CD14-positive monocyte (primary cell): ENCODE results near the gene GPR142. TPM values are rescaled to one million over a fixed set of nuclear protein-coding genes. Genes with fewer than 3 reads are reported as not detected.

Experiments used
- DNase-seq, 3 donors: peaks; one replicate each; pipeline ENCODE4 v3.0.0-alpha.2; 2011 to 2022
- H2AFZ ChIP-seq: 2 replicates; pipeline ENCODE4 v1.6.0; 2012; ENCODE audit warnings: mild to moderate bottlenecking, low read depth, low read length, inconsistent platforms; ENCODE audit not compliant: insufficient read depth, poor library complexity, severe bottlenecking
- H3K27ac ChIP-seq, 2 donors: 1 replicate in 1 of 2; 2 replicates in 1 of 2; pipeline ENCODE4 v1.5.1; 2012 to 2013; ENCODE audit warnings: low read length in 2 of 2, control low read depth in 1 of 2, inconsistent platforms in 1 of 2, low read depth in 1 of 2, mild to moderate bottlenecking in 1 of 2
- H3K27me3 ChIP-seq, 2 donors: one replicate each; pipeline versions ENCODE4 v1.6.0 to v1.6.1; 2011 to 2013; ENCODE audit warnings: low read length in 2 of 2; ENCODE audit not compliant: control insufficient read depth in 2 of 2, insufficient read depth in 2 of 2
- H3K36me3 ChIP-seq, 2 donors: replicated peaks in 1 of 2; 1 replicate in 1 of 2; 2 replicates in 1 of 2; pipeline versions ENCODE4 v1.5.1 to v1.6.1; 2012 to 2013; ENCODE audit warnings: low read length in 2 of 2, control low read depth in 1 of 2, inconsistent platforms in 1 of 2, mild to moderate bottlenecking in 1 of 2; ENCODE audit not compliant: insufficient read depth in 2 of 2, control insufficient read depth in 1 of 2
- H3K4me1 ChIP-seq, 2 donors: 1 replicate in 1 of 2; 2 replicates in 1 of 2; pipeline versions ENCODE4 v1.5.1 to v1.6.1; 2012 to 2013; ENCODE audit warnings: low read length in 2 of 2, control low read depth in 1 of 2, inconsistent platforms in 1 of 2, mild to moderate bottlenecking in 1 of 2, moderate library complexity in 1 of 2; ENCODE audit not compliant: insufficient read depth in 2 of 2, control insufficient read depth in 1 of 2
- H3K4me2 ChIP-seq: replicated peaks from 2 replicates; pipeline ENCODE3; 2012; ENCODE audit warnings: low read length, moderate library complexity, mild to moderate bottlenecking; ENCODE audit not compliant: poor library complexity, severe bottlenecking; ENCODE audit errors: extremely low read depth
- H3K4me3 ChIP-seq, 3 experiments: fragments of 200-600 bp in 1 of 3; sonication (generic) in 1 of 3; replicated peaks in 1 of 3; 1 replicate in 2 of 3; 2 replicates in 1 of 3; pipeline ENCODE4 v1.5.1; 2011 to 2013; ENCODE audit warnings: low read length in 3 of 3, mild to moderate bottlenecking in 3 of 3, control low read depth in 2 of 3, low read depth in 2 of 3, inconsistent platforms in 1 of 3, moderate library complexity in 1 of 3
- H3K79me2 ChIP-seq: 2 replicates; pipeline ENCODE4 v1.6.0; 2012; ENCODE audit warnings: mild to moderate bottlenecking, control low read depth, inconsistent platforms, low read length, moderate library complexity; ENCODE audit not compliant: insufficient read depth
- H3K9ac ChIP-seq: 2 replicates; pipeline ENCODE4 v1.6.0; 2017; ENCODE audit warnings: low read length, mild to moderate bottlenecking; ENCODE audit not compliant: insufficient read depth, poor library complexity, severe bottlenecking
- H3K9me3 ChIP-seq, 2 donors: replicated peaks in 1 of 2; 1 replicate in 1 of 2; 2 replicates in 1 of 2; pipeline versions ENCODE4 v1.5.1 to v1.6.1; 2012 to 2013; ENCODE audit warnings: low read length in 2 of 2, control low read depth in 1 of 2; ENCODE audit not compliant: control insufficient read depth in 1 of 2, insufficient read depth in 1 of 2
- H4K20me1 ChIP-seq: 2 replicates; pipeline ENCODE4 v1.6.0; 2012; ENCODE audit warnings: mild to moderate bottlenecking, low read length, control low read depth, moderate library complexity; ENCODE audit not compliant: insufficient read depth
- H3K27ac Mint-ChIP-seq, 7 donors: one replicate each; pipeline ENCODE4 v1.8.0; 2020; ENCODE audit warnings: mild to moderate bottlenecking in 7 of 7, mixed read lengths in 7 of 7, moderate library complexity in 6 of 7, inconsistent platforms in 2 of 7
- H3K27me3 Mint-ChIP-seq, 3 donors: one replicate each; pipeline ENCODE4 v1.8.0; 2021 to 2022; ENCODE audit warnings: low read depth in 3 of 3, mild to moderate bottlenecking in 3 of 3, mixed read lengths in 3 of 3, moderate library complexity in 3 of 3, inconsistent platforms in 1 of 3
- H3K36me3 Mint-ChIP-seq, 2 donors: one replicate each; pipeline ENCODE4 v1.8.0; 2020; ENCODE audit warnings: mixed read lengths in 2 of 2, inconsistent platforms in 1 of 2, mild to moderate bottlenecking in 1 of 2
- H3K4me1 Mint-ChIP-seq: one replicate; pipeline ENCODE4 v1.8.0; 2020; ENCODE audit warnings: mild to moderate bottlenecking, mixed read lengths
- H3K4me3 Mint-ChIP-seq, 2 donors: one replicate each; pipeline ENCODE4 v1.8.0; 2020; ENCODE audit warnings: mild to moderate bottlenecking in 2 of 2, mixed read lengths in 2 of 2, moderate library complexity in 1 of 2
- H3K9me3 Mint-ChIP-seq, 7 donors: one replicate each; pipeline ENCODE4 v1.8.0; 2020 to 2022; ENCODE audit warnings: mixed read lengths in 7 of 7, mild to moderate bottlenecking in 6 of 7, moderate library complexity in 6 of 7, inconsistent platforms in 2 of 7
- WGBS: methylation state at CpG from one replicate; pipeline ENCODE4 v1.1.5; 2013; ENCODE audit warnings: missing lambda C conversion rate; ENCODE audit not compliant: insufficient coverage; 5-methylcytosine and 5-hydroxymethylcytosine counted together
- intact Hi-C, 2 donors: fragments of 100-400 bp; cut with micrococcal nuclease; formaldehyde crosslinking; loops; one replicate each; pipeline versions ENCODE4 v1.15.0 to v1.15.1; 2023
- polyA plus RNA-seq, 3 donors: library from polyadenylated mRNA; depleted of rRNA in 1 of 3; unstranded in 2 of 3; stranded (reverse) in 1 of 3; fragments of 300-500 nt in 2 of 3; fragments of >200 nt in 1 of 3; fragmentation: Illumina TruSeq in 2 of 3; gene quantifications; 1 replicate in 2 of 3; 2 replicates in 1 of 3; pipeline ENCODE4 v1.2.3, GENCODE V29; 2012 to 2021
- TF ChIP-seq, protein P1 (sequence below): fragments of 200-600 bp; IDR thresholded peaks from one replicate; pipeline ENCODE4 v1.8.0; 2022; ENCODE audit warnings: antibody characterized with exemption, mild to moderate bottlenecking

The GPR142 gene
- polyA plus RNA-seq, 3 donors = not detected

GRCh38 chr17:74347646-74348045 is 19.7 kb upstream of the GPR142 start:
- Mint-ChIP-seq H3K36me3 (no peaks in the 10 kb centered on the region), H3K4me1 (no peaks in the 10 kb centered on the region), H3K9me3 (peaks cover 0 to 2% (median 0%) of the 10 kb centered on the region in 7 donors), H3K4me3 (no peak overlapping the region), H3K27ac (no peak overlapping the region), H3K27me3 (peaks cover 29 to 40% (median 33%) of the 10 kb centered on the region in 3 donors)
- no peak overlapping the region for H3K9ac ChIP-seq
- H3K27ac ChIP-seq = no peak overlapping the region
- no peak overlapping the region for H3K4me2 ChIP-seq
- no peaks in the 10 kb centered on the region for H3K36me3 ChIP-seq
- H3K4me3 ChIP-seq = no peak overlapping the region
- intact Hi-C loops = no loop called here
- H3K4me1 ChIP-seq = no peaks in the 10 kb centered on the region
- no peak overlapping the region for H2AFZ ChIP-seq
- DNase-seq = no peak
- H3K27me3 ChIP-seq = peaks cover 8 to 24% of the 10 kb centered on the region in 2 donors
- H3K79me2 ChIP-seq = no peaks in the 10 kb centered on the region
- H4K20me1 ChIP-seq = no peaks in the 10 kb centered on the region
- WGBS = 86% methylated on average over 11 of the region's 14 CpGs
- TF ChIP-seq, protein P1, sequence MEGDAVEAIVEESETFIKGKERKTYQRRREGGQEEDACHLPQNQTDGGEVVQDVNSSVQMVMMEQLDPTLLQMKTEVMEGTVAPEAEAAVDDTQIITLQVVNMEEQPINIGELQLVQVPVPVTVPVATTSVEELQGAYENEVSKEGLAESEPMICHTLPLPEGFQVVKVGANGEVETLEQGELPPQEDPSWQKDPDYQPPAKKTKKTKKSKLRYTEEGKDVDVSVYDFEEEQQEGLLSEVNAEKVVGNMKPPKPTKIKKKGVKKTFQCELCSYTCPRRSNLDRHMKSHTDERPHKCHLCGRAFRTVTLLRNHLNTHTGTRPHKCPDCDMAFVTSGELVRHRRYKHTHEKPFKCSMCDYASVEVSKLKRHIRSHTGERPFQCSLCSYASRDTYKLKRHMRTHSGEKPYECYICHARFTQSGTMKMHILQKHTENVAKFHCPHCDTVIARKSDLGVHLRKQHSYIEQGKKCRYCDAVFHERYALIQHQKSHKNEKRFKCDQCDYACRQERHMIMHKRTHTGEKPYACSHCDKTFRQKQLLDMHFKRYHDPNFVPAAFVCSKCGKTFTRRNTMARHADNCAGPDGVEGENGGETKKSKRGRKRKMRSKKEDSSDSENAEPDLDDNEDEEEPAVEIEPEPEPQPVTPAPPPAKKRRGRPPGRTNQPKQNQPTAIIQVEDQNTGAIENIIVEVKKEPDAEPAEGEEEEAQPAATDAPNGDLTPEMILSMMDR = no peak
- H3K9me3 ChIP-seq = peaks cover 0 to 3% of the 10 kb centered on the region in 2 donors

GRCh38 chr17:74349120-74349519 is 18.2 kb upstream of the GPR142 start:
- Histone ChIP-seq H3K27me3 (peaks cover 13 to 37% of the 10 kb centered on the region in 2 donors), H3K36me3 (no peaks in the 10 kb centered on the region), H3K4me2 (no peak overlapping the region), H3K4me1 (peaks cover 0 to 3% of the 10 kb centered on the region in 2 donors), H2AFZ (no peak overlapping the region), H3K79me2 (no peaks in the 10 kb centered on the region), H3K27ac (no peak overlapping the region), H3K9ac (no peak overlapping the region), H3K4me3 (no peak overlapping the region), H3K9me3 (peaks cover 0 to 3% of the 10 kb centered on the region in 2 donors), H4K20me1 (no peaks in the 10 kb centered on the region)
- Mint-ChIP-seq H3K9me3 (peaks cover 0 to 7% (median 0%) of the 10 kb centered on the region in 7 donors), H3K27me3 (peaks cover 44 to 53% (median 45%) of the 10 kb centered on the region in 3 donors), H3K4me3 (peak overlapping the region in 1 of 2 donors; percentile 10), H3K27ac (peak overlapping the region in 1 of 7 donors; percentile 58), H3K36me3 (no peaks in the 10 kb centered on the region), H3K4me1 (peaks cover 4% of the 10 kb centered on the region)
- TF ChIP-seq, protein P1 = no peak
- no peak for DNase-seq
- intact Hi-C loops = no loop called here
- 89% methylated on average over 19 of the region's 19 CpGs for WGBS
